ENCODE measurements around the gene GALNT1. TPM values are rescaled to one million over a fixed set of nuclear protein-coding genes. Genes with fewer than 3 reads are reported as not detected.

Gene GALNT1
- total RNA-seq, 1 donor from 2014 or later, result 47.8 TPM

DNA sequence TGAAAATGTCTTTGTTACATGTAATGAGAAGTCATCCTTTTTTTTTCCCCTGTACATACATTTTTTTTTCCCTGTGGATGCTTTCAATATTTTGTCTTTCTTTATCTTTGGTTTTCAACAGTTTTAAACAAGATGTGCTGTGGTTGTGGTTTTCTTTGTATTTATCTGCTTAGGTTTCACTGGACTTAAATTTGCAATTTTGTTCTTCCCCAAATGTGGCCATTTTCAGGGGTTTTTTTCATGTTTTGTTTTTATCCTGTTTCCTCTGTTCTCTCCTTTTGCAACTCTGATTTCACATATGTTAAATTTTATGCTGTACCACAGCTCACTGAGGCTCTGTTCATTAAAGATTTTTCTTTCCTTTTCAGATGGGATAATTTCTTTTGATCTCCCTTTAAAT lies 41.7 kb downstream of the GALNT1 start:
- H3K36me3 ChIP-seq, result peaks cover 9% of the 10 kb centered on the region
- DNase-seq, result no peak
- no peak overlapping the region for H3K27ac ChIP-seq (replicated peaks)
- TF ChIP-seq, protein P1, sequence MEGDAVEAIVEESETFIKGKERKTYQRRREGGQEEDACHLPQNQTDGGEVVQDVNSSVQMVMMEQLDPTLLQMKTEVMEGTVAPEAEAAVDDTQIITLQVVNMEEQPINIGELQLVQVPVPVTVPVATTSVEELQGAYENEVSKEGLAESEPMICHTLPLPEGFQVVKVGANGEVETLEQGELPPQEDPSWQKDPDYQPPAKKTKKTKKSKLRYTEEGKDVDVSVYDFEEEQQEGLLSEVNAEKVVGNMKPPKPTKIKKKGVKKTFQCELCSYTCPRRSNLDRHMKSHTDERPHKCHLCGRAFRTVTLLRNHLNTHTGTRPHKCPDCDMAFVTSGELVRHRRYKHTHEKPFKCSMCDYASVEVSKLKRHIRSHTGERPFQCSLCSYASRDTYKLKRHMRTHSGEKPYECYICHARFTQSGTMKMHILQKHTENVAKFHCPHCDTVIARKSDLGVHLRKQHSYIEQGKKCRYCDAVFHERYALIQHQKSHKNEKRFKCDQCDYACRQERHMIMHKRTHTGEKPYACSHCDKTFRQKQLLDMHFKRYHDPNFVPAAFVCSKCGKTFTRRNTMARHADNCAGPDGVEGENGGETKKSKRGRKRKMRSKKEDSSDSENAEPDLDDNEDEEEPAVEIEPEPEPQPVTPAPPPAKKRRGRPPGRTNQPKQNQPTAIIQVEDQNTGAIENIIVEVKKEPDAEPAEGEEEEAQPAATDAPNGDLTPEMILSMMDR (IDR thresholded peaks at IDR 0.05; ENCODE audit: borderline replicate concordance), result no peak
- no peaks in the 10 kb centered on the region for H3K27me3 ChIP-seq (ENCODE audit: low read depth)
- H3K4me1 ChIP-seq, result peaks cover 51% of the 10 kb centered on the region
- H3K9me3 ChIP-seq (replicated peaks), result peaks cover 13% of the 10 kb centered on the region
- no peak overlapping the region for H3K4me3 ChIP-seq
- intact Hi-C loops (cut with micrococcal nuclease), result no loop called here

DNA sequence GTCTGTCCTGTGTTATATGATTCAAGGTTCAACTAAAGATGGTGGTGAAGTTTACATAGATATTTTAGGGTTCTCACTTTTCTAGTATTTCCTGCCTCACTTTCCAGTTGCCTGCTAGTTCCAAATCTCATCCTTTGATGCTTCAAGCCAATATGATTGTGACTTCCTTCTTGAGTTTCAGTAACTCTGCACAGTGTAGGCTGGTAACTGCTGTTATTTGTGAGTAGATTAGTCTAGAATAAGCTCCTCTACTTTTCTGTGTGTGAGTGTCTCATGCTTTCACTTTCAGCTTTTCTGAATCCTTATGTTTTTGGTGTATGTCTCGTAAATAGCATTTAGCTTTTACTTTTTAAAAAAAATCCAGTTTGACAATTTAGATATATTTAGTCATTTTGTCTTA lies 42.6 kb downstream of the GALNT1 start:
- Histone ChIP-seq H3K9me3 (replicated peaks) (peaks cover 13% of the 10 kb centered on the region), H3K27me3 (ENCODE audit: low read depth) (no peaks in the 10 kb centered on the region), H3K36me3 (peaks cover 12% of the 10 kb centered on the region), H3K4me3 (no peak overlapping the region), H3K27ac (replicated peaks) (no peak overlapping the region), H3K4me1 (peaks cover 42% of the 10 kb centered on the region)
- no peak for DNase-seq
- TF ChIP-seq, protein P1 (IDR thresholded peaks at IDR 0.05; ENCODE audit: borderline replicate concordance), result no peak
- intact Hi-C loops (cut with micrococcal nuclease), result no loop called here

DNA sequence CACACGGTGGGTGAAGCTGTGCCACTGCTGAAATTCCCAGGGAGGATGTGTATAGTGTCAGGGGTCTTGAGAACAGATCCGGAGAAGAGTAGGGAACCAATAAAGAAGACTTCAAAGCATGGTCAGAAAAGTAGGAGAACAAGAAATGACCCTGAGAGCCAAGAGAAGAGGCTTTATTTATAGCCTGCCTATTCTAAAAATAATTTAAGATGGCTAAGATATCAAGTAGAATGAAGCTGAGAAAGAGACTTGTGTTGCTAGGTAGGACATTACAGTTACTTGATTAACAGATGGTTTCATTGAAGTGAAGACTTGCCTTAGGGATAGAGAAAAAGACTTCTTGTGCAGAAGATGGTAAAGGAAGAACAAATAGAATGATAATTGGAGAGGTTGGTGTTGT lies 43.7 kb downstream of the GALNT1 start:
- intact Hi-C loops (cut with micrococcal nuclease), result no loop called here
- Histone ChIP-seq H3K36me3 (peaks cover 12% of the 10 kb centered on the region), H3K4me3 (no peak overlapping the region), H3K4me1 (peaks cover 31% of the 10 kb centered on the region), H3K9me3 (replicated peaks) (peaks cover 13% of the 10 kb centered on the region), H3K27ac (replicated peaks) (no peak overlapping the region), H3K27me3 (ENCODE audit: low read depth) (no peaks in the 10 kb centered on the region)
- TF ChIP-seq, protein P1 (IDR thresholded peaks at IDR 0.05; ENCODE audit: borderline replicate concordance), result no peak
- DNase-seq, result no peak

DNA sequence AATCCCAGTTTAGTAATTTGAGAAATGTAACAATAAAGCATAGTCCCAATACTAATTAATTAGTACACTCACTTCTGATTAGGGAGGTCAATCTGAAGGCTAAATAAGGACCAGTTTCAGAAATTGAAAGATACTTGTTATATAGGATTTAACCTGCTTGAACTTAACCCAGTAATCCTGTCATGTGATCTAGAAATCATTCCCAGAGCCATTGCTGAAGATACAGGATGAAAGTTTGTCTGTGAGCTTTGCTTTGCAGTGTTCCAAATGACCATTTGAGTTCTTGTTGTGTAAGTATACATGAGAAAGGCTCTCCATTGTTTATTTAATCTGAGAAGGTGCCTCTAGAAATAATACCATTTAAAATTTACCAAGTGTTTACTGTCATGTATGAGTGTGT lies 52.2 kb downstream of the GALNT1 start:
- Histone ChIP-seq H3K36me3 (no peaks in the 10 kb centered on the region), H3K9me3 (replicated peaks) (peaks cover 11% of the 10 kb centered on the region), H3K4me3 (no peak overlapping the region), H3K27me3 (ENCODE audit: low read depth) (no peaks in the 10 kb centered on the region), H3K4me1 (peaks cover 22% of the 10 kb centered on the region), H3K27ac (replicated peaks) (no peak overlapping the region)
- TF ChIP-seq, protein P1 (IDR thresholded peaks at IDR 0.05; ENCODE audit: borderline replicate concordance), result no peak
- no peak for DNase-seq
- intact Hi-C loops (cut with micrococcal nuclease), result no loop called here

DNA sequence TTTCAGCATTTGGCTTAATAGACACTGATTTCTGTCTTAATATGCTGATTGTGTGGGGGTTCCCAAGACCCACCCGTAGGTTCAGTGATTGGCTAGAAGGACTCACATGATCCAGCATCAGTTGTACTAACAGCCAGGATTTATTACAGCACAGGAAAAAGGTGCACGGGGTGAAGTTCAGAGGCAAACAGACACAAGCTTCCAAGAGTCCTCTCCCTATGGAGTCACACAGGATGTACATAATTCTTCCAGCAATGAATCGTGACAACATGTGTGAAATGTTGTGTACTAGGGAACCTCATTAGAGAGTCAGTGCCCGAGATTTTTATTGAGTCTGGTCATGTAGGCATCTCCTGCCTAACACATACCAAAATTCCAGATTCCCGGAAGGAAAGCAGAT lies 52.8 kb downstream of the GALNT1 start:
- Histone ChIP-seq H3K4me1 (peaks cover 22% of the 10 kb centered on the region), H3K9me3 (replicated peaks) (peaks cover 11% of the 10 kb centered on the region), H3K27ac (replicated peaks) (no peak overlapping the region), H3K36me3 (no peaks in the 10 kb centered on the region), H3K27me3 (ENCODE audit: low read depth) (no peaks in the 10 kb centered on the region), H3K4me3 (no peak overlapping the region)
- intact Hi-C loops (cut with micrococcal nuclease), result no loop called here
- no peak for DNase-seq
- TF ChIP-seq, protein P1 (IDR thresholded peaks at IDR 0.05; ENCODE audit: borderline replicate concordance), result no peak

DNA sequence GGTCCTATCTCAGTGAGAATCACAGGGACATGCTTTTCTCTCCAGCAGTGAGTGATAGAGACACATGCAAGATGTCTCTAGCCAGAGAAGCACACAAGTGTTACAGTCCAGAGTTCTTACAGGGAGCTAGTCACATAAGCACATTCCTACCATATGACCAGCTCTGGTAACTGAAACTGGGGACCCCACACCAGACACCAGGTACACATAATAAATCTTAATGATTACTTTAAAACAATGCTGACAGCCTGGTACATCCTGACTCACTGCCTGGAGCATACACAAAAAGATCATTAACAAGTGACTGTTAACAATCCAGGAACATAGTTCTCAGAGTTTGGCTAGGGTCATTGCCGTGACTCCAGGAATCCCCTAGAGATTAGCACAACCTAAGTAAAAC lies 53.6 kb downstream of the GALNT1 start:
- intact Hi-C loops (cut with micrococcal nuclease), result no loop called here
- H3K27ac ChIP-seq (replicated peaks), result no peak overlapping the region

More for the DNA sequence above, 53.6 kb downstream of the GALNT1 start:
- H3K9me3 ChIP-seq (replicated peaks), result peaks cover 11% of the 10 kb centered on the region
- TF ChIP-seq, protein P1 (IDR thresholded peaks at IDR 0.05; ENCODE audit: borderline replicate concordance), result no peak
- H3K36me3 ChIP-seq, result no peaks in the 10 kb centered on the region
- H3K4me1 ChIP-seq, result peaks cover 22% of the 10 kb centered on the region
- no peaks in the 10 kb centered on the region for H3K27me3 ChIP-seq (ENCODE audit: low read depth)
- no peak overlapping the region for H3K4me3 ChIP-seq
- no peak for DNase-seq

Data from left ventricle myocardium inferior (tissue), 1 donor.